Naive thymus-derived CD8-positive, alpha-beta T cell (primary cell): ENCODE data around the gene SHISA8. TPM values are rescaled to one million over a fixed set of nuclear protein-coding genes. Genes with fewer than 3 reads are reported as not detected.
"Not testable (repeated sequence)": the region's sequence is repeated elsewhere in the genome, so short reads cannot be mapped to it uniquely, and the experiment has no call there.

Experiments used
- ATAC-seq, 2 donors: fragments of 150-1000 bp; cut with Tn5 transposase in 1 of 2; sonication (Bioruptor Pico), chemical (Tn5 transposase) in 1 of 2; 1 replicate in 1 of 2; 2 replicates in 1 of 2; pipeline ENCODE4 v1.10.0; 2021; ENCODE audit warnings: mild to moderate bottlenecking in 2 of 2, moderate library complexity in 2 of 2
- POLR2A ChIA-PET: fragments of 350-600 bp; sonication (Branson Sonifier 250); formaldehyde crosslinking; loops from one replicate; lab custom pipeline; 2021; ENCODE audit warnings: antibody characterized with exemption; lab: Charles Lee
- DNase-seq, 10 donors: peaks; one replicate each; pipeline versions ENCODE4 v3.0.0 to v3.0.0-alpha.2; 2020 to 2022
- H3K27ac Mint-ChIP-seq, 10 donors: one replicate each; pipeline ENCODE4 v1.8.0; 2020 to 2022; ENCODE audit warnings: mild to moderate bottlenecking in 10 of 10, mixed read lengths in 10 of 10, moderate library complexity in 4 of 10, inconsistent platforms in 1 of 10
- H3K27me3 Mint-ChIP-seq, 5 donors: one replicate each; pipeline ENCODE4 v1.8.0; 2021 to 2022; ENCODE audit warnings: mixed read lengths in 5 of 5
- H3K36me3 Mint-ChIP-seq, 3 donors: one replicate each; pipeline ENCODE4 v1.8.0; 2020 to 2022; ENCODE audit warnings: mixed read lengths in 3 of 3, mild to moderate bottlenecking in 2 of 3, inconsistent platforms in 1 of 3
- H3K4me1 Mint-ChIP-seq, 4 donors: one replicate each; pipeline ENCODE4 v1.8.0; 2021 to 2022; ENCODE audit warnings: mixed read lengths in 4 of 4
- H3K4me3 Mint-ChIP-seq, 10 donors: one replicate each; pipeline ENCODE4 v1.8.0; 2020 to 2022; ENCODE audit warnings: mild to moderate bottlenecking in 10 of 10, mixed read lengths in 10 of 10, moderate library complexity in 6 of 10, inconsistent platforms in 1 of 10
- H3K9me3 Mint-ChIP-seq, 9 donors: one replicate each; pipeline ENCODE4 v1.8.0; 2020 to 2022; ENCODE audit warnings: mixed read lengths in 9 of 9, mild to moderate bottlenecking in 3 of 9, inconsistent platforms in 1 of 9, moderate library complexity in 1 of 9
- polyA plus RNA-seq, 3 donors: library from polyadenylated mRNA; unstranded; fragments of 300-500 nt; fragmentation: Illumina TruSeq; gene quantifications; one replicate each; pipeline ENCODE4 v1.2.3, GENCODE V29; 2021
- total RNA-seq, 8 experiments: library from RNA in 2 of 8; stranded (reverse) in 2 of 8; gene quantifications; one replicate each; pipeline ENCODE4 v1.2.3 and lab custom pipeline; 2021 to 2026

The SHISA8 gene
- total and polyA plus RNA-seq, 5 experiments from 2014 or later, result 0.44 TPM; not detected in 4

- peaks cover 9 to 88% (median 31%) of the 10 kb centered on the region in 3 donors for H3K36me3 Mint-ChIP-seq
- ATAC-seq (no peak), DNase-seq (no peak)
- peak overlapping the region in 2 of 10 donors; percentile 36 to 51 for H3K27ac Mint-ChIP-seq
- H3K4me1 Mint-ChIP-seq, result peaks cover 0 to 6% (median 2%) of the 10 kb centered on the region in 4 donors
- no peaks in the 10 kb centered on the region for H3K27me3 Mint-ChIP-seq
- POLR2A ChIA-PET, result no interaction called here
- no peak overlapping the region for H3K4me3 Mint-ChIP-seq
- H3K9me3 Mint-ChIP-seq, result no peaks in the 10 kb centered on the region
These were observed 31.5 kb downstream of the SHISA8 start for GRCh38 chr22:41883400-41883799.

GRCh38 chr22:41880653-41881052 is 34.2 kb downstream of the SHISA8 start:
- POLR2A ChIA-PET, result interaction anchor here (0.7 to 2.2 kb wide), 2 partner anchors 47 to 67 kb away, joined by 4 read pairs; partner anchors contain the start of gene SREBF2
- H3K27me3 Mint-ChIP-seq, result no peaks in the 10 kb centered on the region
- no peak overlapping the region for H3K27ac Mint-ChIP-seq
- ATAC-seq (no peak), DNase-seq (no peak)
- peaks cover 9 to 20% (median 19%) of the 10 kb centered on the region in 4 donors for H3K4me1 Mint-ChIP-seq
- H3K9me3 Mint-ChIP-seq, result no peaks in the 10 kb centered on the region
- H3K4me3 Mint-ChIP-seq, result no peak overlapping the region
- H3K36me3 Mint-ChIP-seq, result peaks cover 9 to 88% (median 31%) of the 10 kb centered on the region in 3 donors

GRCh38 chr22:41876675-41877074 is 38.2 kb downstream of the SHISA8 start:
- POLR2A ChIA-PET, result no interaction called here
- ATAC-seq (peak in 1 of 2 donors; percentile 6), DNase-seq (no peak)
- H3K4me1 Mint-ChIP-seq, result peaks cover 18 to 43% (median 39%) of the 10 kb centered on the region in 4 donors
- H3K27me3 Mint-ChIP-seq, result no peaks in the 10 kb centered on the region
- H3K36me3 Mint-ChIP-seq, result peaks cover 9 to 77% (median 26%) of the 10 kb centered on the region in 3 donors
- H3K4me3 Mint-ChIP-seq, result no peak overlapping the region
- peak overlapping the region in 4 of 10 donors; percentile 27 to 76 (median 52) for H3K27ac Mint-ChIP-seq
- H3K9me3 Mint-ChIP-seq, result no peaks in the 10 kb centered on the region

- Mint-ChIP-seq H3K36me3 (peaks cover 7 to 76% (median 22%) of the 10 kb centered on the region in 3 donors), H3K27me3 (no peaks in the 10 kb centered on the region), H3K9me3 (no peaks in the 10 kb centered on the region), H3K27ac (peak overlapping the region in 5 of 10 donors; percentile 6 to 76 (median 40)), H3K4me3 (no peak overlapping the region), H3K4me1 (peaks cover 17 to 45% (median 39%) of the 10 kb centered on the region in 4 donors)
- DNase-seq, result no peak
- ATAC-seq, result no peak
- POLR2A ChIA-PET, result no interaction called here
These were observed 38.6 kb downstream of the SHISA8 start for GRCh38 chr22:41876275-41876674.

- ATAC-seq, result no peak
- H3K4me1 Mint-ChIP-seq, result peaks cover 16 to 48% (median 39%) of the 10 kb centered on the region in 4 donors
- H3K27me3 Mint-ChIP-seq, result no peaks in the 10 kb centered on the region
- peaks cover 4 to 76% (median 18%) of the 10 kb centered on the region in 3 donors for H3K36me3 Mint-ChIP-seq
- no peak overlapping the region for H3K4me3 Mint-ChIP-seq
- no peaks in the 10 kb centered on the region for H3K9me3 Mint-ChIP-seq
- DNase-seq, result no peak
- POLR2A ChIA-PET, result no interaction called here
- H3K27ac Mint-ChIP-seq, result peak overlapping the region in 6 of 10 donors; percentile 44 to 96 (median 72)
These were observed 39.2 kb downstream of the SHISA8 start for GRCh38 chr22:41875531-41876270.

- DNase-seq (no peak), ATAC-seq (no peak)
- POLR2A ChIA-PET, result no interaction called here
- peaks cover 14 to 48% (median 39%) of the 10 kb centered on the region in 4 donors for H3K4me1 Mint-ChIP-seq
- peak overlapping the region in 9 of 10 donors; percentile 84 to 96 (median 95) for H3K27ac Mint-ChIP-seq
- H3K27me3 Mint-ChIP-seq, result no peaks in the 10 kb centered on the region
- no peaks in the 10 kb centered on the region for H3K9me3 Mint-ChIP-seq
- peaks cover 4 to 79% (median 18%) of the 10 kb centered on the region in 3 donors for H3K36me3 Mint-ChIP-seq
- H3K4me3 Mint-ChIP-seq, result no peak overlapping the region
These were observed 40.8 kb downstream of the SHISA8 start for GRCh38 chr22:41874090-41874489.

GRCh38 chr22:41873391-41873790 is 41.5 kb downstream of the SHISA8 start:
- Mint-ChIP-seq H3K27ac (peak overlapping the region; percentile 84 to 96 (median 94)), H3K4me3 (peak overlapping the region; percentile 2 to 60 (median 48)), H3K9me3 (no peaks in the 10 kb centered on the region), H3K36me3 (peaks cover 4 to 80% (median 18%) of the 10 kb centered on the region in 3 donors), H3K4me1 (peaks cover 13 to 48% (median 39%) of the 10 kb centered on the region in 4 donors), H3K27me3 (no peaks in the 10 kb centered on the region)
- DNase-seq (peak in 8 of 10 donors; percentile 24 to 78 (median 56)), ATAC-seq (peak; percentile 88 to 97)
- POLR2A ChIA-PET, result no interaction called here

- DNase-seq (no peak), ATAC-seq (no peak)
- no peaks in the 10 kb centered on the region for H3K9me3 Mint-ChIP-seq
- H3K27ac Mint-ChIP-seq, result peak overlapping the region in 6 of 10 donors; percentile 26 to 84 (median 60)
- peaks cover 0 to 77% (median 15%) of the 10 kb centered on the region in 3 donors for H3K36me3 Mint-ChIP-seq
- POLR2A ChIA-PET, result no interaction called here
- no peak overlapping the region for H3K4me3 Mint-ChIP-seq
- peaks cover 8 to 39% (median 27%) of the 10 kb centered on the region in 4 donors for H3K4me1 Mint-ChIP-seq
- no peaks in the 10 kb centered on the region for H3K27me3 Mint-ChIP-seq
These were observed 44.1 kb downstream of the SHISA8 start for GRCh38 chr22:41870786-41871185.

- DNase-seq, H3K27me3 Mint-ChIP-seq, H3K9me3 Mint-ChIP-seq, POLR2A ChIA-PET, ATAC-seq, H3K27ac Mint-ChIP-seq, H3K4me3 Mint-ChIP-seq: not testable (repeated sequence)
- Mint-ChIP-seq H3K36me3 (peaks cover 0 to 72% (median 12%) of the 10 kb centered on the region in 3 donors), H3K4me1 (peaks cover 10 to 39% (median 28%) of the 10 kb centered on the region in 4 donors)
These were observed 44.8 kb downstream of the SHISA8 start for GRCh38 chr22:41870081-41870480.

- H3K4me1 Mint-ChIP-seq, result peaks cover 10 to 38% (median 23%) of the 10 kb centered on the region in 4 donors
- H3K27ac Mint-ChIP-seq, result peak overlapping the region in 1 of 10 donors; percentile 37
- no peaks in the 10 kb centered on the region for H3K9me3 Mint-ChIP-seq
- no peak for DNase-seq
- peaks cover 0 to 67% (median 8%) of the 10 kb centered on the region in 3 donors for H3K36me3 Mint-ChIP-seq
- no peak overlapping the region for H3K4me3 Mint-ChIP-seq
- H3K27me3 Mint-ChIP-seq, result no peaks in the 10 kb centered on the region
- ATAC-seq, result no peak
- POLR2A ChIA-PET, result no interaction called here
These were observed 46.3 kb downstream of the SHISA8 start for GRCh38 chr22:41868556-41868955.

- Mint-ChIP-seq H3K4me1 (peaks cover 11 to 68% (median 46%) of the 10 kb centered on the region in 4 donors), H3K27me3 (no peaks in the 10 kb centered on the region), H3K9me3 (no peaks in the 10 kb centered on the region), H3K27ac (peak overlapping the region in 9 of 10 donors; percentile 77 to 94 (median 91)), H3K36me3 (peaks cover 0 to 29% (median 5%) of the 10 kb centered on the region in 3 donors), H3K4me3 (peak overlapping the region in 5 of 10 donors; percentile 42 to 67 (median 61))
- DNase-seq (no peak), ATAC-seq (no peak)
- POLR2A ChIA-PET, result interaction anchor here (1.1 to 2.0 kb wide), 3 partner anchors 63 to 83 kb away, joined by 4 to 7 read pairs (median 5); partner anchors contain the start of genes CCDC134 and TNFRSF13C
These were observed 51.4 kb downstream of the SHISA8 start for GRCh38 chr22:41863472-41863871.

- no peaks in the 10 kb centered on the region for H3K9me3 Mint-ChIP-seq
- peak overlapping the region; percentile 25 to 74 (median 59) for H3K4me3 Mint-ChIP-seq
- no peaks in the 10 kb centered on the region for H3K27me3 Mint-ChIP-seq
- peak; percentile 36 to 42 for ATAC-seq
- peaks cover 0 to 22% (median 5%) of the 10 kb centered on the region in 3 donors for H3K36me3 Mint-ChIP-seq
- peak in 1 of 10 donors; percentile 10 for DNase-seq
- peak overlapping the region; percentile 77 to 94 (median 90) for H3K27ac Mint-ChIP-seq
- H3K4me1 Mint-ChIP-seq, result peaks cover 13 to 76% (median 53%) of the 10 kb centered on the region in 4 donors
- POLR2A ChIA-PET, result interaction anchor here (0.6 to 2.0 kb wide), 11 partner anchors 10 to 121 kb away, joined by 3 to 14 read pairs (median 4); partner anchors contain the start of genes CCDC134, SREBF2 and TNFRSF13C
These were observed 52.2 kb downstream of the SHISA8 start for GRCh38 chr22:41862530-41863266.
